Measurements from ENCODE around the gene ANO4. TPM values are rescaled to one million over a fixed set of nuclear protein-coding genes. Genes with fewer than 3 reads are reported as not detected.

ANO4 gene
- total RNA-seq, 2 donors from 2014 or later, result 0.33 to 0.83 TPM

DNA sequence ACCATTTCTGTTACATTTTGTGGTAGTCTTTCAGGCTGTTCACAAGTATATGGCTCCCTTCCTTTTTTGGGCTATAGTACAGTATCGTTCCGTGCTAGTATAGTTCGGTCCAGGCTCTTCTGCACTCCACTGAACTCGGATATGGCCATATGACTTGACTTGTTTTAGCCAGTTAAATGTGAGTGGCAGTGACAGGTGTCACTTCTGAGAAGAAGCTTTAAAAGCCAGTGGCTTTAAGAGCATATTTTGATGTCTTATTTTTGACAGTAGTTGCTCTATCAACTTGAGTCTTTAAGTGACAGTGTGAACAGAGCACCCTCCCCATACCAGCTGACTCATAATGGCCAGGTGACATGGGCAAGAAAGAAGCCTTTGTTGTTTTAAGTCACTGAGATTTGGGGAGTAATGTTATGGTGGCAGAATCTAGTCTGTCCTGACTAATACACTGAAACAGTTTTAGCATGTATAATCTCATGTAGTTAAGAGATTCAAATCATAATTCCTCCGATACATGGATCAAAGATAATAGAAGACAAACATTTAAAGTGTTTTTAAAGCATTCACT, 64.6 kb downstream of the ANO4 start:
- DNase-seq (ENCODE audit: low spot score), result no peak
- intact Hi-C loops (cut with DNase I), result loop anchor here in 1 of 2 donors (5.0 kb wide), 1 partner anchor 62 kb away; no protein-coding TSS in a partner anchor

DNA sequence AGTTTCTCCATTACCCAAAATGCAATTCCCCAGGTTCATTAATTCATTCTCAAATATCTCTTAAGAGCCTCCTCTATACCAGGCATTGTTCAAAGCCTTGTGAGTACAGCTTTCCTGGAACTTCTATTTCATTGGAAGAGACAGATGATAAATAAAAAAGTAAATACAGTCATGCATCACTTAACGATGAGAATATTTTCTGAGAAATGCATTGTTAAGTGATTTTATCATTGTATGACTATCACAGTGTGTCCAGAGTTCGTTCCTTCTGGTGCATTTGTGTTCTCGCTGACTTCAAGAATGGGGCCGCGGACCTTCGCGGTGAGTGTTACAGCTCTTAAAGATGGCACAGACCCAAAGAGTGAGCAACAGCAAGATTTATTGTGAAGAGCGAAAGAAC, 66.0 kb downstream of the ANO4 start:
- intact Hi-C loops (cut with DNase I), result no loop called here
- no peak for DNase-seq (ENCODE audit: low spot score)

DNA sequence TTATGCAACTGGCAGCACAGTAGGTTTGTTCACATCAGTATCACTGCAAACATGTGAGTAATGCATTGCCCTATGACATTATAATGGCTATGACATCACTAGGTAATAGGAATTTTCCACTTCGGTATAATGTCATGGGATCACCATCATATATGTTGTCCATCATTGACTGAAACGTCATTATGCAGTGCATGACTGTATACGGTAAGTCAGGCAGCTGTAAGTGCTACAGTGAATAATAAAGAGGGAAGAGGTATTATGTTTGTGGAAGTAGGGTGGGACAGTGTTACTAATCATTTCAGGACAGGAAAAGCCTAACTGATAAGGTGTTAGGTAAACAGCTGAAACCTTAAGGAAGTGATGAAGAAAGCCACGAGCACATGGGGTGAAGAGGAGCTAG, 68.1 kb downstream of the ANO4 start:
- no peak for DNase-seq (ENCODE audit: low spot score)
- intact Hi-C loops (cut with DNase I), result no loop called here

DNA sequence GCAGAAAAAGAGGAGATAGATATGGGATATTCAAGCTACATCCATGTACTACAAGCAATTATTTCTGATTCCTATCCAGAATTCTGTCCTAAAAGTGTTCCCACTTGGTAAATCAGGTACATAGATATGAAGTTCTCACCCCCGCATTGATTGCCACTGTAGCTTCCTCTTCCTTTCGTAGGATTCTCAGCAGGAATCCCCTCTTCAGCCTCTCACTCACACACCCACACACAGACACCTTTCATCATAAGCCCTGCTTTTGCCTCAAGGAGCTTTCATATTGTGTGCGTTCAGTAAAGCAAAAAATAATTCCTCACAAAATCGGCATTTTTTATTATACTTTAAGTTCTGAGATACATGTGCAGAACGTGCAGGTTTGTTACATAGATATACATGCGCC, 69.8 kb downstream of the ANO4 start:
- no peak for DNase-seq (ENCODE audit: low spot score)
- intact Hi-C loops (cut with DNase I), result no loop called here

DNA sequence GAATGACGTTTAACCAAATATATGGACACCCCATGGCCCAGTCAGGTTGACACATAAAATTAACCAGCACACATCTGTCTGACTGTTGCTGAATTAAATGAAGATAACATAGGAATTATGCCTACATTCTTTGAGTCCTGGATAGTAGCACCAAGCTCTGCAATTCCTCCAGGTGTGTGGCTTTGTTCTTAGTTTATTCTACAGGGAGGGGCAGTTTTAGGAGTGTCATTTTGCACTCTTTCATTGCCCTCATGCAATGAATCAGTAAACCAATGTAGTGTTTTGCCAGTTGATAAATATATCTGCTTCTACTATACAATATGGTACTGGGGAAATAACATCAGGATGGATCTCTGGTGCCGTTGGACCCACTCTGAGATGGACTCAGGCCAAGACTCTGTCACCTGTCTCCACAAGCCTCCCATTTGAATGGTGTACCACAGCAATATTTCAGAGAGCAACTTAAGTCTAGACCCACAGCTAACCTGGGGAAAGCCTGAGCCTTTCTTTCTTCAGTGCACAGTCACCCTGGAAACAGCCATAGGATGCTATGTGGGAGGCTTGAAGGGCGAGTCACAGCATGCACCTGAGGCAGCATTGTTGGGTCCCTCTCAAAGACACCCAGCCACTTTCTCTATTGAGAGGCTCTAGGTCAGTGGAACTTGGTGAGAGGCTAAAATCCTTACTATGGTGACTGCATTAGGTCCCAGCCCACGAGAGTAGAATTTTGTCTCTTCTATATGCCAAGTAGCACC, 73.2 kb downstream of the ANO4 start:
- DNase-seq (ENCODE audit: low spot score), result no peak
- intact Hi-C loops (cut with DNase I), result no loop called here

DNA sequence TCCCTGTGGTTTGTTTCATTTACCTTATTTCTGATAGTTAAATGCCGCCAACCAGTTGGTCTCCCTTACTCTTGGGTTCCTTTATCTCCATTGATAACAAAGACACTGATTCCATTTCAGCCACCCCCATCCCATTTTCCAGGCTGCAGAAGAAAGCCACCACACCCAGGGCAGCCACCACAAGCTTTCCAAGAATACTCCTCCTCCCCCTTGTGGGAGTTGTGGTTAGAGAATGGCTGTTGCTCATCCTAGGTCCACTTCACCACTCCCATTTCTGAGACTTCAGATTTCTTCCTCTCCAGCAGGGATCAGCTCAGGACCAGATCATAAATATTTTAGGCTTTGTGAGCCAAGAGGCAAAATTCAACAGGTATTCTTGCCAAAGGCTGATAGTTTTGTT, 73.9 kb downstream of the ANO4 start:
- no peak for DNase-seq (ENCODE audit: low spot score)
- intact Hi-C loops (cut with DNase I), result no loop called here

DNA sequence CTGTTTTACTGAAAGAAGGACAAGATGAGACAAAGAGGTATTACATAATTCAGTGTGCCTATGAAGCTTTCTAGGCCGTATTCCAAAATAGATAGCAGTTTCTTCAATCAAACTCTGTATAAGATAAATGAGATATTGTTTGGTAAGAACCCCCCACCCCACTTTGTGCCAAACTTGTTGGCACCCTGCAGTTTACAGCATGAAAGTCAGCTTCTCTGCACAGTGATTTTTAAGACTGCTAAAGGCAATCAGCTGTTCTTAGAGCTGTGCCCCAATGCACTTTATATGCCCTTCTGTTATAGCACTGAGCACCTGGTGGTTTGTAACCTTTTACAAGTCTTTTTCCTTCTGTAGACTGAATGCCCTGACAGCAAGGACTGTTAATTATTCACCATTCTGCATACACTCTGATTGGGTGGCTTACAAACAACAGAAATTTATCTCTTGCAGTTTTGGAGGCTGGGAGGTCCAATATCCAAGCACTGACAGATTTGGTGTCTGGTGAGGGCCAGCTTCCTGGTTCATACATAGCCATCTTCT, 76.7 kb downstream of the ANO4 start:
- DNase-seq (ENCODE audit: low spot score), result no peak
- intact Hi-C loops (cut with DNase I), result no loop called here

DNA sequence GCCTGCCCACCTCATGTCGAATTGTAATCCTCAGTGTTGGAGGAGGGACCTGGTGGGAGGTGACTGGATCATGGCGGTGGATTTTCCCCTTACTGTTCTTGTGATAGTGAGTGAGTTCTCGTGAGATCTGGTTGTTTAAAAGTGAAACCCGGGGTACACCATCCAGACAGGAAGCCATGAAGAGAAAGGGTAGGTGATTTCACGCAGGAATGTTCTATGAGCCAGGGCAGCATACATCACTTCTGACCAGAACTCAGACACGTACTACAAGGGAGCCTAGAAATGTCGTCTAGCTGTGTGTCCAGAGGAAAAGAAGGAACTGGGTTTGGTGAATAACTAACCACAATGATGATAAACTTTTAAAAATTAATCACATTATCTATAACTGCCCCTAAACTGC, 80.6 kb downstream of the ANO4 start:
- intact Hi-C loops (cut with DNase I), result no loop called here

DNA sequence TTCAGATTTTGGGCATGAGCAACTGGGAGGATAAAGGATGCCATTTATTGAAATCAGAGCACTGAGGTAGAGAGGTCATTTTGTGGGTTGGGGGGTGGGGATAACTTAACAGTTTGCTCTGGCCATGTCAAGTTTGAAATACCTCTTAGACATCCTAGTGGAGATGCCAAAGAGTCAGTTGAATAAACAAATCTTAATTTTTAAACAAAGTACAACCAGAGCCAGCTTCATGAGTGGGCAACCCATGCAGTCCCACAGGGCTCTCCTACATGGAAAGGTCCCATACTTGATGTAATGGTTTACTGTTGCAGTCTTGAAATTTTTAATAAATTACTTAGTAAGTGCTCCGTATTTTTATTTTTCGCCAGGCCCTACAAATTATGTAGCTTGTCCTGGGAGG, 81.2 kb downstream of the ANO4 start:
- DNase-seq (ENCODE audit: low spot score), result no peak
- intact Hi-C loops (cut with DNase I), result no loop called here

More for the DNA sequence above, 80.6 kb downstream of the ANO4 start:
- no peak for DNase-seq (ENCODE audit: low spot score)

DNA sequence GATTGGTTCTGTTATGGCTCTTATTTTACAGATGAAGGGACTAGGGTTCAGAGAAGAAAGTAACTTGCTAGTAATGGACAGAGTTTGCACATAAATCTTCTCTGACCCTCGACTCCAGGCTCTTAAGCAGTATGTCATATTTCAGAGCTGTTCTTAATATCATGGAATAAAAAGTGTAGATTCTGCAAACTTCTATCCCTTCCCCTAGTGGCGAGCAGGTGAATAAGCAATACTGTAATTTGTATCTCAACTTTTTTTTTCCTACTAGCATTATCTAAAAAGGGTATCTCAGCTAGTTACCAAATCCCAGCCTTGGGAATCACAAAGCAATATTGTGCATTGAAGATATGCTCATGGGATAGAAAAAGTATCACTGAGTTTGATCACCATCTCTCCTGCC, 83.2 kb downstream of the ANO4 start:
- intact Hi-C loops (cut with DNase I), result no loop called here
- no peak for DNase-seq (ENCODE audit: low spot score)

DNA sequence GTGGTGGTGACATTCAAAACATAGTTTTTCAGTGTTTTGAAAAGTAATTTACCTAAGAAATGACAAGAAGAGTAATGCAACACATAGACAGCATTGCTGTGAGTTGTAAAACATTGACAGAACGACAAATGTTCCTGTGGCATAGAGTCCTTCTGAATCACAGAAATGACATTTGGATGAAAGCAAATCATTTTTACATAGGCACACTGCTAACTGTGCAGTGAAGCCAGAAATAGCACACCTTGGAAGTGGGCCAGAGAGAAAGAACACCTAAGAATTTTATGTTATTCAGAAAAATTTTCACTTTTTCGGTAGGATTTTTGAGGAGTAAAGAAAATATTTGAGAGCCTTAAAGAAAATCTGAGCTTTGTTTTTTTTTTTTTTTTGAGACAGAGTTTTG, 100.6 kb downstream of the ANO4 start:
- intact Hi-C loops (cut with DNase I), result no loop called here
- DNase-seq (ENCODE audit: low spot score), result no peak

DNA sequence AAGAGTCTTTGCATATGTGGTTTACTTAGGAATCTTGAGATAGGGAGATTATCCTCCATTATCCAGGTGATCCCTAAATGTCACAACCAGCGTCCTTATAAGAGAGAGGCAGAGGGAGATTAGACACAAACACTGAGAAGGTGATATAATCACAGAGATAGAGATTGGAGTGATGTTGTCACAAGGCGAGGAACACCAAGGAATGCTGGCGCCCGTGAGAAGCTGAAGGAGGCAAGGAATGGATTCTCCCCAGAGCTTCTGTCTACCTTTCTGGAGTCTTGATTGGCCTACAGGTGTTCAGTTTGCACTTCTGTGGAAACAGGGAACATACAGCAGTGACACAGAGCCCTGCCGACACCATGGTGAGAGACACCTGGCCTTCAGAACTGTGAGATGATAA, 101.6 kb downstream of the ANO4 start:
- no peak for DNase-seq (ENCODE audit: low spot score)
- intact Hi-C loops (cut with DNase I), result no loop called here

DNA sequence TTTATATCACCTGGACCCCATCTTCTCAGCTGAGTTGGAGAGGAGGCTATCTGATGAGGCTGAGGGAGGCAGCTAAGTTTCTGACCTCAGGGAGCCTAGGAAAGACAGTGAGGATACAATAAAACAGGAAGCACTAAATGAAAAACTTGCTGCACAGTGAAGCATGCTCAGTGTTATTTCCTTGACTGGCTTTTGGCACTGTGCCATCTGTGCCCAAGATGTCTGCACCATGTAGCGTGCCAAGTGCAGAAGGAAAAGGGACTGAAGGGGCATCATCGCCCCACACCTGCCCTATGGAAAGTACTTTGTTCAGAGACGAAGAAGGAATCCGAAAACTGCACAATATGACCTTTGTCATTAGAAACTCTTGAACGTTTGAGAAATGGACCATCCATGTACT, 102.7 kb downstream of the ANO4 start:
- intact Hi-C loops (cut with DNase I), result no loop called here
- DNase-seq (ENCODE audit: low spot score), result no peak

DNA sequence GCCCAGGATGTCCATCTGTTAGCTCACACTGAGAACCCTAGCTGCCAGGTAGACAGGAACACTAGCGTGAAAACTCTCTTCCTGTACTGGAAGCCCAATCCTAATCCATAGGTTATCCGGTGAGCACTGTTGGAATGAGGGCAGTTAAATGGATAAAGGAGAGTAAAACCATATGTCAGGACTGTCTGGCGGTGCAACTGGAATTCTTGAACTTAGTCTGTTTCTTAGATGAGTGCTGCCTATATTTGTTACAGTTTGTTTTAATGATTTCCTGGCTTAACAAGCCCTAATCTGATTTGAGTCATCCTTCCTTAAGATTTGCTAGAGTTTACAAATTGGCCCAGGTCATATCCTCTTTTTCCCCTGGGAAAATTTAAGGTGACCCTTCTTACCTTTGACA, 104.7 kb downstream of the ANO4 start:
- no peak for DNase-seq (ENCODE audit: low spot score)
- intact Hi-C loops (cut with DNase I), result no loop called here

DNA sequence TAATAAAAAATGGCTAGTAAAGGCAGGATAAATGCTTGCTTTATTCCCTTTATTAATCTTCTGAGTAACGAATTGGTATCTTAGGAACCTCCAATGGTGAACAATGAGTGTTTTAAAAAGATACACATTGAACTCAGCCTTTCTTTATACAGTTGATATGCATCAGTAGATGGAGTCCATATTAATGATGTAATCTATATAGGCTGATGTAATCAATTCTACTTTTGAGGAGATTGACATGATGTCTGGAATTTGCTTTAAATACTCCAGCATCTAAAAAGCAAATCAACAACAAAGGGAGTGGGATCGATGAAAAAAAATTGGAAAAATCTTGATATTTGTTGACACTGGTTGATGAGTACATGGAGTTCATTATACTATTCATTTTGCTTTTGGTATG, 106.2 kb downstream of the ANO4 start:
- DNase-seq (ENCODE audit: low spot score), result no peak
- intact Hi-C loops (cut with DNase I), result no loop called here

DNA sequence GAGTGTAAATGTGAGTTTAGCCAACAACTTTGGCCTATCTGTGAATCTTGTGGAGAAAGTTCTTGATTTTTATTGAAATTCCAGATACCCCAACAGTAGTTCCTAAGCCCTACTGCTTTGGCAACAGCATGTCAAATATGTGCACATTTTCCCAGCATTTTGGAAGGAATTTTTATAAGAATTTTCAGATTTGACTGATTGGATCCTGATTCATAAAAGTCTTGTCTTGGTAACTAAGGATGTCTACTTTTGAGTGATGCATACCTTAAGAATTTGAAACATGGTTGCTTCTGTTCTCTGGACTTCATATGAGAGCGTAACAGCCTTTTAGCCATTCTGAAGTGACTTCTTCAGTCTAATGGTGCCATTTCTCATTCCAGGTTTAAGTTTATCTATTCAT, 106.7 kb downstream of the ANO4 start:
- DNase-seq (ENCODE audit: low spot score), result no peak
- intact Hi-C loops (cut with DNase I), result no loop called here

DNA sequence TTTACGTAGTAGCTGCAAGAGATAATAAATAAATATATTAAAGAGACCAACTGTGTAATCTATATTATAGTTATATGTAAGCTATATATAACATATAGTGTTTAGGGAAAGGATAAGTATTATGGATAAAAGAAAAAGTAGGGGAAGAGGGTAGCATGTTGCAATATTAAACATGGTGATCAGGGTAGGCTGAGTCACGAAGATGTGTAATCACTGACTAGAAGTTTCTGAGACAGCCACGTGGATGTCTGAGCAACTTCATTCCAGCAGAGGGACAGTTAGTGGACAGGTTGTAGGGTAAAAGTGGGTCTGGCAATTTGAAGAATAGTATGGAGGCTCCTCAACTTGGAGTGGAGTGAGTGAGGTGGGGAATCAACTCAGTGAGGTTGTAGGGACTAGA, 109.7 kb downstream of the ANO4 start:
- intact Hi-C loops (cut with DNase I), result no loop called here
- no peak for DNase-seq (ENCODE audit: low spot score)

DNA sequence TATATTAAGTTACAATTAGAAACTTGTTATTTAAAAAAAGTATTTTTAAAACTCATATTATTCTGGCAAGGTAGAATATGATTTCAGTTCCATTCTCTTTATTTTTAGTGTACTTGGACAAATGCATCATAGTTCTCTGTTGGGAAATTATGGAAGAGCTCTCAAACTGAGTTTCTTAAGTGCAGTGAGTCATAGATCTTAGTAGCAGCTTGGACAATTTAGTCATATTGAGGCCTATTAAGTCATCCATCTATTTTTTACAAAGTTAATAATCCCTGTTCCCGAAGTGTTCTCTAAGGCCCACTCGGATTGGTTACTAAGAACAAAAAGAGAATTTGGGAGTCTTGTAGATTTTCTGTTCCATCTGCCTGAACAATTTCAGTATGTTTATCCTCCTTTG, 113.9 kb downstream of the ANO4 start:
- DNase-seq (ENCODE audit: low spot score), result no peak
- intact Hi-C loops (cut with DNase I), result no loop called here

DNA sequence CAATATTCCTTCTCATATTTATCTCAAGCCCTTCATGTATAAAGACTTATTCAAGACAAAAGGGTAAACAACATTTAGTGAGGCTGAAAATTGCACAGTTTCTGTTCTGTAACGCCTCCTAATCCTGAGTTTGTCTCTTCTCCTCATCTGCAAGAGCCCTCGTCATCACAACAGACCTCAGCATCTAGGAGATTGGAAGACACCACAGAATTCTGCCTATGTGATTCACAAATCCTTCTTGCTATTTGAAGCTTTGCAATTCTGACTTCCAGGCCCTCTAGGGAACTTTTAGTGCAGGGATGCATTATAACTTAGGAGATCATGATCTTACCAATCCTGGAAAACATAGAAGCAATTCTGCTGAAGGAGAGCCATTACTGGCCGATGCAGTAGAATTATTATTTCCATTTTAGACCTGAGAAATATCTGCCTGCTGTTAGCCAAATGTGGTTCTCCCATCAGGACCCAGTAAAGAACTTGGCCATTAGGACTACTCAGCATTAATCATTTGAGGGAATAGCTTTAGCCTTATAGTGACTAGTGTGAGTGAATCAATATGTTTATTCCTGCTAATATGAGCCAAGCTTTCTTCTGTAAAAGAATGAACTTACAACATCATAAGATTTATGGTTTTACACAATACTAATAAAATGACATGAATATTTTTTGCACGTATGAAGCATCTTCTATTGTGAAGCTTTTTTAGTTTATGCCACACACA, 119.5 kb downstream of the ANO4 start:
- DNase-seq (ENCODE audit: low spot score), result no peak
- intact Hi-C loops (cut with DNase I), result no loop called here

DNA sequence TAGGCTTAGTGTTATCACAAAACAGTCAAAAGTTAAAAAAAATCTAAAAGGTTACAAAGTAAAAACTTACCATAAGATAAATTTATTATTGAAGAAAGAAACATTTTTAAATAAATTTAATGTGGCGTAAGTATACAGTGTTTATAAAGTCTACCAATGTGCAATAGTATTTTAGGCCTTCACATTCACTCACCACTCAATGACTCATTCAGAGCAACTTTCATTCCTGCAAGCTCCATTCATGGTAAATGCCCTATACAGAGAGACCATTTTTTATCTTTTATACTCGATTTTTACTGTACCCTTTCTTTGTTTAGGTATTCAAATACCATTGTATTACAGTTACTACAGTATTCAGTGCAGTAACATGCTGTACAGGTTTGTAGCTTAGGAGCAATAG, 124.5 kb downstream of the ANO4 start:
- intact Hi-C loops (cut with DNase I), result no loop called here

DNA sequence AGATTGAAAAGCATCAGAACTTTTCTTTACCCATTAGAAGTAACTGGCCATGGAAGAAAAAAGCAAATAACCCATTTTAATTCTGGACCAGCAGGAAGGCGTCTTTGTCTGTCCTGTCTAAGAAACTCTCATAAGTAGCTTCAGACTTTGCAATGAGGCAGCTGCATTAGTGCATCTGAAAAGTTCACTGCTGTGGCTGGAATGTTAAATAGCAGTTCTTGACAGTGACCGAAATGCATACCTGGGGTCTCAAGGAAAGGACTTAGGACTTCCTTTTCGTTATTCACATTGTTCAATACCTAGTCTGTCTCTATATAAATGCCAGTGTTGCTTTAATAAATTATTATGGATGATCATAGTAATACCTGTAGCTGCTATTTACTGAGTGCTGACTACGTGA, 125.9 kb downstream of the ANO4 start:
- intact Hi-C loops (cut with DNase I), result no loop called here
- DNase-seq (ENCODE audit: low spot score), result no peak

More for the DNA sequence above, 124.5 kb downstream of the ANO4 start:
- no peak for DNase-seq (ENCODE audit: low spot score)

All from posterior vena cava (tissue), 2 donors.